BE2C (cell line): ENCODE results near the gene KANSL1.

Source experiments
- DNase-seq: peaks from one replicate; pipeline ENCODE4 v3.0.0-alpha.2; 2020
- H3K27me3 ChIP-seq: fragments of 250-450 bp; sonication (Bioruptor Pico); 2 replicates; pipeline ENCODE4 v1.5.1; 2020; ENCODE audit warnings: mild to moderate bottlenecking
- H3K36me3 ChIP-seq: fragments of 250-450 bp; sonication (Bioruptor Pico); 2 replicates; pipeline ENCODE4 v1.5.1; 2020; ENCODE audit warnings: mild to moderate bottlenecking
- H3K4me1 ChIP-seq: fragments of 250-450 bp; sonication (Bioruptor Pico); 2 replicates; pipeline ENCODE4 v1.5.1; 2020
- H3K4me3 ChIP-seq: 2 replicates; pipeline ENCODE4 v1.5.1; 2011; ENCODE audit warnings: low read depth, low read length
- H3K9me3 ChIP-seq: fragments of 250-450 bp; sonication (Bioruptor Pico); 2 replicates; pipeline ENCODE4 v1.5.1; 2020
- CTCF ChIP-seq: IDR thresholded peaks from 2 replicates; pipeline ENCODE4 v1.5.1; 2012; ENCODE audit warnings: mild to moderate bottlenecking, low read depth, low read length

The KANSL1 gene

GRCh38 chr17:46038937-46039336 is 154.3 kb downstream of the KANSL1 start:
- H3K36me3 ChIP-seq: peaks cover 90% of the 10 kb centered on the region
- no peak for TF ChIP-seq CTCF
- no peaks in the 10 kb centered on the region for H3K9me3 ChIP-seq
- no peaks in the 10 kb centered on the region for H3K27me3 ChIP-seq
- no peak overlapping the region for H3K4me3 ChIP-seq
- H3K4me1 ChIP-seq: no peaks in the 10 kb centered on the region; the same call in 1 of the 2 replicates
- DNase-seq: no peak

DNA sequence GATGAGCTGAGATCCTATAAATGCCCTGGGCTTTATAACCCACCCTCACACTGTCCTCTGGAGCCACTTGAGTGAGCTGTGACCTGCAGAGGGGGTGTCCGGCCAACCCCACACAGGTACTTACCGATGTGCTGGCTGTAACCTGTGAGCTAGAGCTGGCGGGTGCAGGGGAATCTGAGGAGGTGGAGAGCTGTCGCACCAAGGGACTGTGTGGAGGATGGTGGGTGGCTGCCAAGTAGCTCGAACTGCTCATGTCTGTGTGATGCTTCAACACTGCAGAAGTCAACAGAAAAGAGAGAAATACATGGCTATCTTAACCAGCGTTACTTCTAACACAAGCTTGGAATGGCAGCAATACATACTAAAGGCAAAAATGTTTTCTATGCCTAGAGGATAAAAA is 154.8 kb downstream of the KANSL1 start:
- Histone ChIP-seq H3K4me3 (no peak overlapping the region), H3K4me1 (no peaks in the 10 kb centered on the region; the same call in 1 of the 2 replicates), H3K36me3 (peaks cover 90% of the 10 kb centered on the region), H3K27me3 (no peaks in the 10 kb centered on the region), H3K9me3 (no peaks in the 10 kb centered on the region)
- DNase-seq: no peak
- no peak for TF ChIP-seq CTCF

DNA sequence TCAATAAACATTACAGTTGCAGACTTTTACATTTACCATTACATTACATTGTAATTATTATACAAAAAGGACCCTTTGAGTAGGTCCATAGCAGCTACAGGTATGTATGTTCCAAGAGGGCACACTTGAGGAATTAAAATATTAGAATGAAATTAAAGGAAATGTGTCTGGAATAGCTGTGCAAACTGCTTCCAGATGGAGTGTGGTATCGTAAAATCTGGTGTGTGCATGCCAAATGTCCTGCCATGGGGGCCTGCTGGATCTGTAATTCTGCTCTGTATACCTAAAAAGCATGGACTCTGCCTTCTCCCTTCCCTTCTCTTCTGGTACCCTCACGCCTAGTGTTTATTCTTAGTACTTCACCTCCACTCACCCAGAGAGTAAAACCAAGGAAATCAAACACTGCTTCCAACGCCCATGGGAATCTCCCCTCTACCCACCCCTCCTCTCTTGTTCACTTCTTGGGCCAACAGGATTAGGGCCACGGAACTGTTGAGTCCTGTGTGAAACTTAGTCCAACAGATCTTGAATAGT is 155.4 kb downstream of the KANSL1 start:
- no peak for DNase-seq
- no peak overlapping the region for H3K4me3 ChIP-seq
- H3K27me3 ChIP-seq: no peaks in the 10 kb centered on the region
- H3K9me3 ChIP-seq: no peaks in the 10 kb centered on the region
- no peak for TF ChIP-seq CTCF
- H3K4me1 ChIP-seq: no peaks in the 10 kb centered on the region; the same call in 1 of the 2 replicates
- peaks cover 90% of the 10 kb centered on the region for H3K36me3 ChIP-seq

GRCh38 chr17:46036491-46036890 is 156.7 kb downstream of the KANSL1 start:
- TF ChIP-seq CTCF: no peak
- Histone ChIP-seq H3K27me3 (no peaks in the 10 kb centered on the region), H3K36me3 (peaks cover 92% of the 10 kb centered on the region)

GRCh38 chr17:46035112-46035818 is 158.0 kb downstream of the KANSL1 start:
- Histone ChIP-seq H3K36me3 (peaks cover 98% of the 10 kb centered on the region), H3K9me3 (no peaks in the 10 kb centered on the region), H3K4me1 (no peaks in the 10 kb centered on the region; the same call in 1 of the 2 replicates), H3K27me3 (no peaks in the 10 kb centered on the region), H3K4me3 (no peak overlapping the region)
- TF ChIP-seq CTCF: no peak
- no peak for DNase-seq

More at GRCh38 chr17:46036491-46036890, 156.7 kb downstream of the KANSL1 start:
- Histone ChIP-seq H3K4me3 (no peak overlapping the region), H3K4me1 (no peaks in the 10 kb centered on the region; the same call in 1 of the 2 replicates), H3K9me3 (no peaks in the 10 kb centered on the region)
- no peak for DNase-seq

DNA sequence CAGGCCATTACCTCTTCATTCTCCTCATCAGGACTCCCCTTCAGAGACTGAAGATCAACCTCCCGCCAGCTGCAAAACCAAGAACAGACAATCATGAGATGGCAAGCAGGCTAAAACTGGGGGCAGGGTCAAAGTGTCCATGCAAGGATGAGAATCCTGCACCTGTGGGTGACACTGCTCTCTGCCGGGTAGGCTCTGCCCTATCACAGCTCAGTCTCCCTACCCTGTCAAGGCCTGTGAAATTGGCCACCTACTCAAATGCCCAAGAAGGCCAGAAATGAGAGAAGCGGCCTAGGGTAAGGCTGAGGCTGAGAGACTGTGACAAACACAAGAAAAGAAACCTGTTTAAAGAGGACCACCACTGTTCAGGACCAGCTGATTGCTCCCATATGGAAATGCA is 159.8 kb downstream of the KANSL1 start:
- Histone ChIP-seq H3K4me1 (no peaks in the 10 kb centered on the region; the same call in 1 of the 2 replicates), H3K36me3 (peaks cover 84% of the 10 kb centered on the region), H3K4me3 (no peak overlapping the region), H3K9me3 (no peaks in the 10 kb centered on the region), H3K27me3 (no peaks in the 10 kb centered on the region)
- DNase-seq: no peak
- TF ChIP-seq CTCF: no peak
